T-helper 1 cell (primary cell): ENCODE measurements around the gene BDP1.
"Not testable (repeated sequence)": the region's sequence is repeated elsewhere in the genome, so short reads cannot be mapped to it uniquely, and the experiment has no call there.

Experiments used
- DNase-seq, 5 donors: peaks; one replicate each; pipeline ENCODE4 v3.0.0-alpha.2; 2012 to 2020
- total RNA-seq, 4 donors: gene quantifications; one replicate each; lab custom pipeline; 2026; lab: John Stamatoyannopoulos, UW

BDP1 gene, protein sequence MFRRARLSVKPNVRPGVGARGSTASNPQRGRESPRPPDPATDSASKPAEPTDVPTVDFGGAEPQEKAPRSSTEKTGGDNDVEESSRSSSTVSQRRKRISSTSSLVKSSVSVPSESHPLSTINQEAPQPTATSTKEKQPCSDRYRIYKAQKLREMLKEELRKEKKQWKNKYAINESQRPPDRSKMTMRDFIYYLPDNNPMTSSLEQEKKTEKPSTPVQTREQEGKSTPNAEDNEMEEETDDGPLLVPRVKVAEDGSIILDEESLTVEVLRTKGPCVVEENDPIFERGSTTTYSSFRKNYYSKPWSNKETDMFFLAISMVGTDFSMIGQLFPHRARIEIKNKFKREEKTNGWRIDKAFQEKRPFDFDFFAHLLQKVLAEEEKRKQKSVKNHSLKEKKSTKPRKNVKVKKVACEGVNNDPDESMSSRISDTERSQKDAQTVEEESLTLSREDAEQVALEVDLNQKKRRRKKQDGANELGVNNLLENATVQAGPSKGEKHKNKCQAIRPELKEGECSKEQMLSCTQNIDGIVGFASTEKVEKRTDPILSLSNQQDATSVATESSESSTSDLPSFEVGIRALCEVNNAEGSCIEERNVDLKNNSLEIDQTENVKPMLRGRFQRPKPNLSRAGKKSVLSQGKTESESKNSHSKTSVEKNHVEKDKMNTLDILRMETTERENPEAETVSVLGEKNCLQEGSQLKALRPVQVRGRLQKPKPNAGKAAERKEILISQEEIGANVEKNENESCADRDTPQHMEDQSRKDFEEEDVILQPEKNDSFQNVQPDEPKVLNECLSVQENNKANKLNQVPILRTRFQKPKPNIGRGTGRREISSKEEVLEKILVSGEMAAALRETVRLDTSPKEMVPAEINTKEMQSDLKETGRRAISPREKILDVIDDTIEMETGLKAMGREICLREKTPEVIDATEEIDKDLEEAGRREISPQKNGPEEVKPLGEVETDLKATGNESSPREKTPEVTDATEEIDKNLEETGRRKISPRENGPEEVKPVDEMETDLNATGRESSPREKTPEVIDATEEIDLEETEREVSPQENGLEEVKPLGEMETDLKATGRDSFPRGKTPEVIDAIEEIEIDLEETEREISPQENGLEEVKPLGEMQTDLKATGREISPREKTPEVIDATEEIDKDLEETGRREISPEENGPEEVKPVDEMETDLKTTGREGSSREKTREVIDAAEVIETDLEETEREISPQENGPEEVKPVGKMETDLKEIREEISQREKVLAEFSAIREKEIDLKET (N-terminal part only)
- 181 to 295 (median 250) reads per million in 4 donors for total RNA-seq

DNA sequence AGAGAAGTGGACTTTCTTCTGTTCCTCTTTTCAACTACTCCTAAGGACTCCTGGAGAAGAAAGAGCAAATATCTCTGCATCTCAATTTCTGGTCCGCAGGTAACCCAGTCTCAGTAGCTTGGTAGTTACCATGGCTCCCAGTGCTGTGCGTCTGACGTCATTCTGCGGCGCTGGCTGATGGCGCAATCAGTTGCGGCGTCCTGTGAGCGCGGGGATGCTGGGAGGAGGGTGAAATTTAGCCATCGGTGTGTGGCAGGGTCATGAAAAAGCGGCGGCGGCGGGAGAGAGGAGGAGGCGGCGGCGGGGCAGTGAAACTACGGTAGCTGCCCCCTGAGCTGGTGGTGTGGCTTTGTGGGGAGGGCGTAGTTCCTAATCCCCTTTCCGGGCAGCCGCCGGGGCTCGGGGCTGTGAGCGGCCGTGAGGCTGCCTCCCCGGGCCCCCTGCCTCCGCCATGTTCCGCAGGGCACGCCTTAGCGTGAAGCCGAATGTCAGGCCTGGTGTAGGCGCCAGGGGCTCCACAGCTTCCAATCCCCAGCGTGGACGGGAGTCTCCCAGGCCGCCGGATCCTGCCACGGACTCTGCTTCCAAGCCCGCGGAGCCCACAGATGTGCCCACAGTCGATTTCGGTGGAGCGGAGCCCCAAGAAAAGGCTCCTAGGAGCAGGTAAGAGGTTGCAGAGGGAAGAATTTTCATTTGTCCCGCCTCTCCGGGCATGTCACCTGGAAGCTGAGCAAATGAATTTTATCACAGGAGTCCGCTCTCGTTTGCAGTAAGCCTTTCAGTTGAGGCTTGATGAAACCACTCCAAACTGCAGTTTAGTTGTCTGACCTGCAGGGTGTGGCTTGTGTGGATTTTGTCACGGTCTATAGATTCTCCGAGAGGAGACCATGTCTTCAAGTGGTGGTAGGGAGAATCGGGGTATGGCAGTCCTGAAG, at the start of gene BDP1:
Gene BDP1 (plus strand): TSS at position 225 of the 935 bp plus-strand sequence. CDS start 227 bp downstream, at position 452.
- DNase-seq = peak; percentile 83 to 97 (median 92)

DNA sequence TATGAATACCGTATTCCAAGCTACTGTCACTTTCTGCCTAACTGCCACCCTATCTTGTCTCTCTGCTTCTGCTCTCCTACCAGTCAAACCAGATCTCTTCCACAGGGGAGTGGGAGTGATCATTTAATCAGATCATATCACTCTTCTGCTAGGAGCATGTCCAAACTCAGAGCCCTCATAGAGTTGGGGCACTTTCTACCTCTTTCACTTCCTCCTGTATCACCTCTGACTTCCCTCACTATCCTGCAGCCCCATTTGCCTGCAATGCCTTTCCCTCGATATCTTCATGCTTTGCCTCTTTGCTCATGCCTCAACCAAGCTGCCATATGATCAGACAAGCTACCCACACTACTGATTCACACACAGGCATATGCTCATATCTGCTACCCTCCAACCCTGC, 45.4 kb upstream of the BDP1 start:
- DNase-seq = not testable (repeated sequence)

DNA sequence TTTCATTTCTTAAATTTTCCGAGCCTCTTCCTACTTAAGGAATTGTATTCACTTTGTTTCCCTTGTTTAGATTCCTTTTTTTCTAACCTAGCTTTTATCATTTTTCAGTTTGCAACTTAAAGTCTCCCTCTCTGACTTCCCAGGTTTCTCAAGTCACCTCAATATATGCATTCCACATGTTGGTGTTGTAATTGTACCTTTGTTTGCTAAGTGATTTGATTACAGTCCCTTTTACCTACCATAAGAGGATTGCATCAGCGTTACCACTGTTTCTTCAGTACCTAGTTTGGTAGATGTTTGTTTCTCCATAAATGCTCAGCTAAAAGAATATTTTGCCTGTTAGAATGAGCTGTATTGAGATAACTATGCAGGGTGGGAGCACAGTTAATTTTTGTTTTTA, 39.8 kb upstream of the BDP1 start:
- DNase-seq = not testable (repeated sequence)

DNA sequence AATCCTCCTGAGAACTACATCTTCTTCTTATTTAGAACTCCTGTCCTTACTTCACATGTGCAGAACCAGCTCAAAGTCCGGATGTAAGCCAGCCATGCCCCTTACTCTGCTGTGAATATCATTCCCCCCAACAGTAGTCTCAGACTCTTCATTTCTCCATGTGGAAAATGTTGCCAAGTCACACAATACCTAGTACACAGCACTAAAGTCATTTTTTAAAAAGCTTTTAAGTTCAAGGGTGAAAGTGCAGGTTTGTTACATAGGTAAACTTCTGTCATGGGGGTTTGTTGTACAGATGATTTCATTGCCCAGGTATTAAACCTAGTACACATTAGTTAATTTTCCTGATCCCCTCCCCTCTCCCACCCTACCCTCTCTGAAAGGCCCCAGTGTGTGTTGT, 37.4 kb upstream of the BDP1 start:
- DNase-seq = not testable (repeated sequence)

DNA sequence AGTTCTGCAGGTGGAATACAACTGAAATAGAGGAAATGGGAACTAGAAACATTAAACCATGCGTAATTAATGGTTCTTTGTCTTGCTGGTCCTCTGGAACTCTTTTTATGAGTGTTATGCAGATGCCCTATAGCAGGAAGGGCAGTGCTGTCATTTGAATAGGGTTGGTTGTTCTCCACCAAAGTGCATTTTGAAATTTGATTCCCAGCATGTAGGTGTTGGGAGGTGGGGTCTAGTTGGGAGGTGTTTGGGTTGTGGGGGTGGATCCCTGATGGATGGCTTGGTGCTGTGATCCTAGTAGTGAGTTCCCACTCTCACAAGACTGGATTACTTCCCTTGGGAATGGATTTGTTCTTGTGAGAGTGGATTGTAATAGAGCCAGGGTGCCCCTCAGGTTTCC, 34.2 kb upstream of the BDP1 start:
- not testable (repeated sequence) for DNase-seq

DNA sequence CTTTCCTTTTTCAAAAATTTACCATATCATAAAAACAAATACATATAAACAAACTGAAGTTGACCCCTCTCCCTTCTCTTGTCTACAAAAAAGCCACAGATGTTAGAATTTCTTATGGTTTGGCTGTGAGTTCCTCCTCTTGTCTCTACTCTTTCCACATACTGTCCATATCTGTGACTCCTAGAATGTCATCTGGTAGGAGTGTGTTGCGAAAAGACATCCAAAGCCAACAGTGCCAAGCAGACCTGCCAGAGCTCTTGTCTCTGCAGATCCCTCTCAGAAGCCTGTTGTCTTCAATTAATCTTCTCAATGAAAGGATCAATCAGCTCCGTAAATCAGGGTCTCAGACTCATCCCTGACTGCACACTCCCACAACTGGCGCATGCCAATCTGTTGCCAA, 31.6 kb upstream of the BDP1 start:
- DNase-seq = not testable (repeated sequence)

DNA sequence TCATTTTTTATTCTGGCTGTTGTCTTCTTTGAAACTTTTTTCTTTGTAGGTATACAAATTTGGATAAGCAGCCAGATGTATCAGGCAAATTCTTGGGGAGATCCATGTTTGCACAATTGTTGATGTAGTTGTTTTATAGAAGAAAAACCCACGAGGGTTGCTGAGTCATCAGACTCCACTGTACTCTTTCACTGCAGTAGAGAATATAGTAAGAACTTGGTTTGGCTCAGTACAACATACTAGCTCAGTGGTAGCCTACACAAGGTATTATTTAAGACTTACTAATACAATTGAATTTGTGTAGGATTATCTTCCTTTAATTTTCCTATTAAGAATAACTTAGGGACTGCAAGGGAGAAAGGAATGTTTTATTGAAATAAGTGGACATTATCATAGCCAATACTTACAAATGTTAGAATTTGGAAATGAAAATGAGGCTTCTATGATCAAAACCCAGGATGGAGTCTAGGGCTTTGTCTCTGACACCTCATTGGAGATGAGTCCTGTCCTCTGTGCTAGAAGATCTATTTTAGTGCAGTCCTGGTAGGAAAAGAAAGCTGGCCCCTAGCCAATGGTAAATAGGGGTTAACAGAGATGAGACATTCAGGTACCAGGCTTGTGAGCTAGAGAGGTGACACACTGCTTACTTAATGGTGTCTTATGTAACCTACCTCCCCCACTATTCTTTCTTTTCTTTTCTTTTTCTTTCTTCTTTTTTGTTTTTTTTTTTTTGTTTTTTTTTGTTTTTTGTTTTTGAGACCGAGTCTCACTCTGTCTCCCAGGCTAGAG, 28.6 kb upstream of the BDP1 start:
- DNase-seq = not testable (repeated sequence)

DNA sequence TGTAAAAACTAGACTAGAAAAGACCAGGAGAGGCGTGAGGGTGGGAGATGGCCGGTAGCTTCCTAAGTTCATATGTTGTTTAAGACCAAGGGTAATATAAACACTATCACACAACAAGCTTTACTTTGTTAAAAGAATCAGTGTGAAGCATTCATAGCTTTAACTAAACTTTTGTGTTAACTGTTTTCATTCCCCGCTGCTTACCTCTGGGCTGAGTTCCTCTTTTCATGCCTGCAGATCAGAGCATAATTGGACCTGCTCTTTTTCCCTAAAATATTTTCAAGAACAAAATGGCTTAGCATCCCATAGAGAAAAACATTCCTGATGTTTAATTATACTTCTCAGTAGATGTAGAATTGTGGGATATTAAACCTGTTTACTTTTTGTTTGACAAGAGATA, 23.0 kb upstream of the BDP1 start:
- not testable (repeated sequence) for DNase-seq

DNA sequence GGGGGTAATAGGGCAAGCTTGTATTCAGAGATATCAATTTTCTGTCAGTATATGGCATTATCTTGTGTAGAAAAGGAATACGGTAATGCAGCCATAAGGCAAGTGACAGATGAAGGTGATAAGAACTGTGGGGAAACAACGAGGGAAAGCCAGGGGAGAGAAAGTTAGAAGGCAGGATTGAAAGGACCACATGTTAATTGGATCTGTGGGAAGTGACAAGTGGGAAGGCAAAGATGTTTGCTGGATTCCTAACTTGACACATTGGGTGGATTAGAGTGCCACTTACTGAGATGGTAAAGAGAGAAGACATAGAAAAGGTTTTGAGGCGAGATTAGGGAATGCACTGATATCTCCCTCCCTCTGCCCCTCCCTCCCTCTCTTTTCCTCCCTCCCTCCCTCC, 20.6 kb upstream of the BDP1 start:
- not testable (repeated sequence) for DNase-seq

DNA sequence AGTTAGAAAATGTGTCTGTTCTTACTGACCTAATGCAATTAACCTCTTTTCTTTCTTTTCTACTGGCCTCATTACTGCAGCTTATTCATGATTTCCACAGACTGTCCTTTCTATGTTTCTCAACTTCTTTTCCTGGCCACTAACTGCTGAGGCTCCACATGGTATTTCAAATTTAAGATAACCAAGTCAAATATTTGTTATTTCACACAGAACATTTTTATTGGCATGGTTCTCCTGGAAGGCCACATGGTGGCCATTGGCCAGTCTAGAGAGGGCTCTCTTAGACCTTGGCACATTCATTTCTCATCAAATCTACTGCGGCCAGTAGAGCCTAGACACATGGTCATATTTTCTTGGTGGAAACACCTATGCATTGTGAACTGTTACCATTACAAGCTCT, 13.9 kb upstream of the BDP1 start:
- DNase-seq = not testable (repeated sequence)

DNA sequence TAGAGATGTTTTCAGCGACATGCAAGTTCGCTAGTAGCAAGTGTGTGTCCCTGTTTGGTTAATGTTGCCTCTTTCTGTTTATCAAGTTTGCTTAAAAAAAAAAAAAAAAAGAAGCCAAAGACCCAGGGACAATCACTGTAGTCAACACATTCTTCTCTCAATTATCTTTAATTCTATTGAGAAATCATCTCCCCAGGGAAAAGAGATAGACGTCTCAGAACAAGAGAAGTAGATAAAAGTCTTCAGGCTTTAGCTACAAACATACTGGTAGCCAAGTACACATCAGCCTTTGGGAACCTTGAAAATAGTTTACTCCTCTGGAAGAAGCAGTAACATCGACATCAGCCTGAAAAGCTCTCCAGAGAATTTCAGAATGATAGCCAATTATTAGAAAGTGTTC, 11.6 kb upstream of the BDP1 start:
- DNase-seq = not testable (repeated sequence)

DNA sequence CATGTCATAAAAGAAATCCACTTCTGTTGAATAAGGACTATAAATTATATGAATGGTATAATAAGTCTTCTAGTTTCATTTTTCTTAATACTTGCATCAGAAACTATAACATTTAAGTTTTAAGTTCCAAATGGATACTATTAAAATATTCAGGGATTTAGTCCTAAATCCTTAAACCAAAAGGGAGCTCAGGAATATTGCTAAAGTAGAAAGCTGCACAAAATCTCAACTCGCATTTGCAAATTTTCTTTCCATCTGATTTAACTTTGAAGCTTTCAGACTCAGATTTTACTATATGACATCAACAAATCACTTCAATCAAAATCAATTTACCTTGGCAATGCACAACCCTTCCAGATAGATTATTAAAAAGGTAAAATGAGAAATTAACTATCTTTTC, 10.4 kb upstream of the BDP1 start:
- not testable (repeated sequence) for DNase-seq

DNA sequence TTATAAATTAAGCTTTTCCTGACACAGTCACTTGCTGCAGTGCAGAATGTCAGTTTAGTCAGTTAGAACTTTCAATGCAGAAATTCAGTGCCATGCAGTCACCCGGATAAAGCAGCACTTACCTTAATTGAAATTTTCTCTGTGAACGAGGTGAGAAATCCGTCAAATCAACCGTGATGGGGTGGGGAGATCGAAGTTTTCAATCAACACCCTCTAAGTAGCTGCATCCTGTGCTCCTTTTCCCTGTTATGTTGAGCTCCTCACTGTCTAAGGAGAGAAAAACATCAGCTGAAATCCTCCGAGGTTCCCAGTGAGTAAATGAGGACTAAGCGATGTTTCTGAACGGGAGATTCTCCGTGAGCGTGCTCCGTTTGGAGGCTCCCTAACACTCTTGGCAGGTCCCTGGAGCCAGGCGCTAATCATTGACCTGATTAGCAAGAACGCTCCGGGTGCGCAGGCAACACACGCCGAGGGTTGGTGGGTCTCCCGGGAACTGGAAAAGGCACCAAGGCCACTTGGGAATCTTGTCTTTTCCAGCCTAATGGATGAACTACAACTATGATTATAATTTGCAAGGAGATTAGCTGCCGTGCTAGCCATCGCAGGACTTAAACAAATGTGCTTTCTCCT, 9.8 kb upstream of the BDP1 start:
- not testable (repeated sequence) for DNase-seq

DNA sequence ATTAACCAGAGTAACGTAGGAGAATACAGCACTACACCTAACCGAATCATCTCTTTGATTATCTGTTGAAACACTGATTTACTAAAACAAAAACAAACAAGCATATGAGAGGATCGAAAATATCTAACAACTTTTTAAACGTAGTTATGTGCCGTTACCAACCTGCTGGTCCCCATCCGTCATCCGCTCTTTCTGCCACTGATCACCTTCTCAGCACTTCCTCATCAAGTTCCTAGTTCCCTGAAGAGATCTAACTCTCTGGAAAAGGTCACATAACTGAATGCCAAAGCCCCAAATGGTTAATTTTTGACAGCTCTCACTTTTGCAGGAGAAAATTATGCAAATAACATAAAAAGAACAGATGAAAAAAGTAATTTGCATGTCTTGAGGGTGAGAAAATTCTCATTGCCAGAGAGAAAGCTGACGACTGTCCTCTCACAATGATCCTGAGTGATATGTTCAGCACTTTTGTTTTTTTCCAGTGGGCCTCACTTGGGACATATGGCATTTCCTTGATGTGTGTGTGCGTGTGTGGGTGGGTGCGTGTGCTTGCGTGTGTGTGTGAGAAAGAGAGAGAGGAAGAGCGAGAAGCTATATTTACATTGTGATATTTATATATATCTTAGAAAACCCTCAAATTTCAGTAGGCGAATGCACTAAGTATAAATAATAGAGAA, 8.8 kb upstream of the BDP1 start:
- DNase-seq = not testable (repeated sequence)

DNA sequence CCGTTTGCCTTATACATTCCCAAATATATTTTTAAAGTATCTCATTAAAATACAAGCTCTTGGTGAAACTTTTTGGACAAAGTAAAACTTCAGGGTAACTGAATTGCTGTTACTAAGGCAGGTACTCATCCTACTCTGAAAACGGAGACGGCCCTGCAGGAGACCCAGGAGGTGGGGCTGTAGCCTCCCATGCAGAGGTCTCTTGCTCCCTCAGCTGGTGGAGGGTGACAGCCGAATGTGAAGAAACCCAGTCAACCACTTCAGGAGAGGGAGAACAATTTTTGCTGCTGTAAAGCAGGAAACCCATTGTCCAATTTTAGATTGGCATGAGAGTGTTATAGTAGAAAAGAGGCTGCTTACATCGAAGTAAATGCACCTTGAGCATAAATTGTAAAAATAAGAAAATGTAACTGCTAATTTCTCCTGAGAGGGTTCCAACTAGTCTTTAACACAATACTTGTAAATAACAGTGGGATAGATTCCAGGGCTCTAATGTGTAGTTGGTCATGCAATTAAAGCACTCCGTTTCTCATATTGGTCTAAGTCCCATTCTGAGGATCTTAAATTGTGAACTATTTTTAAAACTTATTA, 8.1 kb upstream of the BDP1 start:
- DNase-seq = peak in 3 of 5 donors; percentile 18 to 27 (median 24)

DNA sequence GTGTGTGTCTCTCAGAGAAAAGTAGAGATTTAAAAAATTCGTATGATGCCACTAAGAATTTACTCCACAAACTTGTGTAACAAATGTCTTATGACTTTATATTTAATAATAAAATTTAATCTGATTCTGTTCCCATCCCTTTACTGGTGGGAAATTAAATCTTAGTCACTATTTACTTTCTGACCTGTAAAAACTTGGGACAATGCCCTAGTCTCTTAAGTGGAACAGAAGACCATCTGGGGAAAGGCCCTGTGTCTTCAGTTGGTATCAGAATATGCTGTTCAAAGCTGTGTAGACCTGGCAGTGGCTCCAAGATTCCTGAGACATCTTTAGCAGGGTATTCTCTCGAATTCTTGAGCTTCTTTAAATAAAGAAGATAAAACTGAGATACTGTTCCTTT, 2.6 kb upstream of the BDP1 start:
- no peak for DNase-seq

DNA sequence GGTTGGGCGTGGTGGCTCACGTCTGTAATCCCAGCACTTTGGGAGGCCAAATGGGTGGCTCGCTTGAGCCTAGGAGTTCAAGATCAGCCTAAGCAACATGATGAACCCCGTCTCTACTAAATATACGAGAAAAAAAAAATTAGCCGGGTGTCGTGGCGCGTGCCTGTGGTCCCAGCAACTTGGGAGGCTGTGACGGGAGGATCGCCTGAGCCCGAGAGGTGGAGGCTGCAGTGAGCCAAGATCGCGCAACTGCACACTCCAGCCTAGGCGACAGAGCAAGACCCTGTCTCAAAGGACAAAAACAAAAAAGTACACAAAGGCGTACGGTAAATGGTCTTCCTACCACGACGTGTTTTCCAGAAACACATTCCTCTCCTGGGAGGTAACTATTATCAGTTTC, 538 bp upstream of the BDP1 start:
- no peak for DNase-seq

DNA sequence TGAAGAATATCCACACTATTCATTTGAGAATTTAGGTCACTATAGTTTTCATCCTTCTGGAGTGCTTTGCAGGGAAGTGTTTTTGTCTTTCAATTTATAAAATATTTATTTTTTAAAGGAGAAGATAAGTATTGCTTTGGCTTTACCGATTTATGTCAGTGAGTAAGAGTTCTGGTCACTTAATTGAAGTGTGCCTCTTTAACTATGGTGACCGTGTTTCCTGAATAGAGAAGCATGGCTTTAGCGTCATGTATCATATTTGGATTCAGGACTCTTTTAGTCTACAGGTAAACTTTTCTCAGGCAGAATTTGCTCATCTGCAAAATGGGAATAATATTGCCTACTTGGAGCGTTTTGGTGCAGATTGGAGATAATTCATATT, 902 bp downstream of the BDP1 start:
- no peak for DNase-seq

DNA sequence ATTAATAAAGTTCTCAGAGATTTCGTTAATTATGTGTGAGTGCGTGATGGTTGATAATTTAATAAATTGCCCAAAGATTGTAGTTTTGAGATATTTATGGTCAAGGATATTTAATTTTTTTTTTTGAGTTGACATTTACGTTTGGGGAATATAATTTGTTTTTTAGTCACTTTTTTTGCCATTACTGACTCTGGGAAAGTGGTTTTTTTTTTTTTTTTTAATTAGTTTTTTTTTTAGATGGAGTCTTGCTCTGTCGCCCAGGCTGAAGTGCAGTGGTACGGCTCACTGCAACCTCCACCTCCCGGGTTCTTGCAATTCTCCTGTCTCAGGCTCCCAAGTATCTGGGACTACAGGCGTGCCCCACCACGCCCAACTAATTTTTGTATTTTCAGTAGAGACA, 1.7 kb downstream of the BDP1 start:
- DNase-seq = no peak
